A673 (cell line): Measurements from ENCODE around the gene KRT7. TPM values are rescaled to one million over a fixed set of nuclear protein-coding genes. Genes with fewer than 3 reads are reported as not detected.

ENCODE experiments used
- BruUV-seq: library from RNA; stranded (reverse); fragments of 400-500 nt; replicated peaks from 2 replicates; lab custom pipeline; 2021; lab: Mats Ljungman, UMichigan
- CTCF ChIA-PET: fragments of 300-600 bp; sonication (Branson Sonifier 250); formaldehyde crosslinking; loops from one replicate; lab custom pipeline; 2022; ENCODE audit warnings: antibody characterized with exemption; lab: Charles Lee
- POLR2A ChIA-PET: fragments of 300-600 bp; sonication (Branson Sonifier 250); formaldehyde crosslinking; loops from one replicate; lab custom pipeline; 2022; ENCODE audit warnings: antibody characterized with exemption; ENCODE audit not compliant: low non-redundant PET; lab: Charles Lee
- DNase-seq: peaks from one replicate; pipeline ENCODE4 v3.0.0-alpha.2; 2015; ENCODE audit warnings: low spot score
- H3K27ac ChIP-seq: fragments of 200-600 bp; sonication (generic); 2 replicates; pipeline ENCODE4 v1.5.1; 2016; ENCODE audit warnings: mixed run types, low read depth, mild to moderate bottlenecking, mixed read lengths, antibody characterized with exemption, low read length; ENCODE audit not compliant: poor library complexity, severe bottlenecking
- H3K27me3 ChIP-seq: fragments of 200-600 bp; sonication (generic); replicated peaks from 2 replicates; pipeline ENCODE4 v1.6.1; 2017; ENCODE audit warnings: mixed run types, low read depth, mild to moderate bottlenecking, mixed read lengths, antibody characterized with exemption, low read length; ENCODE audit not compliant: insufficient read depth, poor library complexity
- H3K36me3 ChIP-seq: fragments of 200-600 bp; sonication (generic); 2 replicates; pipeline ENCODE4 v1.6.1; 2016; ENCODE audit warnings: mixed run types, mild to moderate bottlenecking, mixed read lengths, antibody characterized with exemption, low read length; ENCODE audit not compliant: insufficient read depth, poor library complexity, severe bottlenecking
- H3K4me1 ChIP-seq: fragments of 200-600 bp; sonication (generic); 2 replicates; pipeline ENCODE4 v1.6.1; 2017; ENCODE audit warnings: mixed run types, mild to moderate bottlenecking, mixed read lengths, antibody characterized with exemption, low read length; ENCODE audit not compliant: insufficient read depth, poor library complexity, severe bottlenecking
- H3K4me3 ChIP-seq: fragments of 200-600 bp; sonication (generic); 2 replicates; pipeline ENCODE4 v1.5.1; 2016; ENCODE audit warnings: low read depth, mixed run types, mild to moderate bottlenecking, mixed read lengths, low read length; ENCODE audit not compliant: poor library complexity, severe bottlenecking
- H3K9me3 ChIP-seq: fragments of 200-600 bp; sonication (generic); 2 replicates; pipeline ENCODE4 v1.6.1; 2016; ENCODE audit warnings: mixed run types, low read depth, mild to moderate bottlenecking, mixed read lengths, antibody characterized with exemption, low read length; ENCODE audit not compliant: poor library complexity, severe bottlenecking
- EZH2 ChIP-seq: fragments of 200-600 bp; sonication (generic); IDR thresholded peaks from 2 replicates; pipeline ENCODE4 v1.6.1; 2017; ENCODE audit warnings: borderline replicate concordance, low read depth, mild to moderate bottlenecking, mixed read lengths, antibody characterized with exemption, low read length; ENCODE audit not compliant: poor library complexity, severe bottlenecking
- intact Hi-C: fragments of 100-400 bp; cut with micrococcal nuclease; formaldehyde crosslinking; loops from one replicate; pipeline ENCODE4 v1.10.0; 2022; ENCODE audit not compliant: unreplicated experiment
- total RNA-seq: library from RNA; stranded (reverse); gene quantifications from 2 replicates; pipeline ENCODE4 v1.2.3, GENCODE V29; 2021
- TF ChIP-seq, protein P1 (sequence below): fragments of 300-800, 200-600 bp; sonication (generic); conservative IDR thresholded peaks from 2 replicates; pipeline ENCODE4 v1.5.1; 2017; ENCODE audit warnings: low read depth, mild to moderate bottlenecking, antibody characterized with exemption, low read length, moderate library complexity, mixed read lengths

Gene KRT7
- total RNA-seq, 1 experiment from 2014 or later, result 1.0 TPM

- TF ChIP-seq, protein P1, sequence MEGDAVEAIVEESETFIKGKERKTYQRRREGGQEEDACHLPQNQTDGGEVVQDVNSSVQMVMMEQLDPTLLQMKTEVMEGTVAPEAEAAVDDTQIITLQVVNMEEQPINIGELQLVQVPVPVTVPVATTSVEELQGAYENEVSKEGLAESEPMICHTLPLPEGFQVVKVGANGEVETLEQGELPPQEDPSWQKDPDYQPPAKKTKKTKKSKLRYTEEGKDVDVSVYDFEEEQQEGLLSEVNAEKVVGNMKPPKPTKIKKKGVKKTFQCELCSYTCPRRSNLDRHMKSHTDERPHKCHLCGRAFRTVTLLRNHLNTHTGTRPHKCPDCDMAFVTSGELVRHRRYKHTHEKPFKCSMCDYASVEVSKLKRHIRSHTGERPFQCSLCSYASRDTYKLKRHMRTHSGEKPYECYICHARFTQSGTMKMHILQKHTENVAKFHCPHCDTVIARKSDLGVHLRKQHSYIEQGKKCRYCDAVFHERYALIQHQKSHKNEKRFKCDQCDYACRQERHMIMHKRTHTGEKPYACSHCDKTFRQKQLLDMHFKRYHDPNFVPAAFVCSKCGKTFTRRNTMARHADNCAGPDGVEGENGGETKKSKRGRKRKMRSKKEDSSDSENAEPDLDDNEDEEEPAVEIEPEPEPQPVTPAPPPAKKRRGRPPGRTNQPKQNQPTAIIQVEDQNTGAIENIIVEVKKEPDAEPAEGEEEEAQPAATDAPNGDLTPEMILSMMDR, result peak; percentile 82
- no peak for TF ChIP-seq EZH2
- H3K36me3 ChIP-seq, result no peaks in the 10 kb centered on the region
- BruUV-seq, result no TSS peak
- H3K27ac ChIP-seq, result no peak overlapping the region
- ChIA-PET CTCF (interaction anchor here (0.6 to 1.2 kb wide), 4 partner anchors 23 to 485 kb away, joined by 3 to 8 read pairs (median 3); no protein-coding TSS in a partner anchor), POLR2A (no interaction called here)
- intact Hi-C loops, result no loop called here
- H3K4me1 ChIP-seq, result no peaks in the 10 kb centered on the region
- H3K4me3 ChIP-seq, result no peak overlapping the region
- peaks cover 4% of the 10 kb centered on the region for H3K27me3 ChIP-seq
- H3K9me3 ChIP-seq, result no peaks in the 10 kb centered on the region
- DNase-seq, result peak; percentile 62
Measured at GRCh38 chr12:52221912-52222457, 11.1 kb upstream of the KRT7 start.

- no TSS peak for BruUV-seq
- ChIA-PET CTCF (interaction anchor here (0.6 kb wide), 1 partner anchor 107 kb away, joined by 3 read pairs; no protein-coding TSS in a partner anchor), POLR2A (no interaction called here)
- intact Hi-C loops, result no loop called here
- TF ChIP-seq, protein P1, result no peak
- no peak for TF ChIP-seq EZH2
- Histone ChIP-seq H3K36me3 (no peaks in the 10 kb centered on the region), H3K4me1 (no peaks in the 10 kb centered on the region), H3K27ac (no peak overlapping the region), H3K9me3 (no peaks in the 10 kb centered on the region), H3K27me3 (peaks cover 4% of the 10 kb centered on the region), H3K4me3 (no peak overlapping the region)
- no peak for DNase-seq
Measured at GRCh38 chr12:52222692-52223091, 10.4 kb upstream of the KRT7 start.

DNA sequence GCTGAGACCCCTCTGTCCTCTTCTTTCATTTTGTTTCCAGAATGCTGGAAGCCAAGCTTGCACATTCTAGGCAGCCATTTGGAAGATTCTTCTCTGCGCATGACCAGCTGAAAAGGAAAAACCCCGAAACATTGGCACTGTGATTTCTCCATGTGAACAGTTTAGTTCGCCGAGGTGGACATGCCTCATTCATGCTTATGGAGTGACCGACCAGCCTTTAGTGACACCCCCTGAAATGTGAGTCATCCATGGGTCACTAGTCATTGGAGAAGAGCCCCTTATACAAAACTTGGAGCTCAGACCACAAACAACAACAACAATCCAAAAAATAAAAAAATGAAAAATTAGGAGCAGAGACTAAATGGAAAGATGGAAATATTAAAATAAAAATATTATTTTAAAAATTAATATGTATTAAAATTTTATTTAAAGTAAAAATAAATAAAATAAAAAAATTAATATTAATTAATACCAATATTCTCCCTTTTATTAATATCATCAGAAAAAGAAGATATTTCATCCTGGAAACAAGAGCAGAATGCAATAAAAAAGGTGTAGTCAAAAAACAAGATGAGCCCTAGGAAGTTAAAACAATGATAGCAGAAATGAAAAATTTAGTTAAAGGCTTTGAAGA, 9.5 kb upstream of the KRT7 start:
- TF ChIP-seq, protein P1, result no peak
- TF ChIP-seq EZH2, result no peak
- H3K27me3 ChIP-seq, result peaks cover 4% of the 10 kb centered on the region
- DNase-seq, result no peak
- no peak overlapping the region for H3K4me3 ChIP-seq
- no TSS peak for BruUV-seq
- no peaks in the 10 kb centered on the region for H3K4me1 ChIP-seq
- CTCF ChIA-PET, result no interaction called here
- intact Hi-C loops, result no loop called here
- POLR2A ChIA-PET, result no interaction called here
- H3K36me3 ChIP-seq, result no peaks in the 10 kb centered on the region
- no peaks in the 10 kb centered on the region for H3K9me3 ChIP-seq
- H3K27ac ChIP-seq, result no peak overlapping the region
